HCT116 (cell line): ENCODE results near the gene REPS1. TPM values are rescaled to one million over a fixed set of nuclear protein-coding genes. Genes with fewer than 3 reads are reported as not detected.

Experiments used
- ATAC-seq: fragments of 200-7000 bp; cut with Tn5 transposase; 2 replicates; pipeline ENCODE4 v1.9.1; 2020; ENCODE audit warnings: mild to moderate bottlenecking, moderate library complexity
- BruUV-seq: library from RNA; stranded (reverse); fragments of 400-500 nt; replicated peaks from 2 replicates; lab custom pipeline; 2021; lab: Mats Ljungman, UMichigan
- CTCF ChIA-PET: fragments of 300-600 bp; sonication (Branson Sonifier 250); formaldehyde crosslinking; loops from one replicate; lab custom pipeline; 2021; ENCODE audit warnings: antibody characterized with exemption; lab: Charles Lee
- POLR2A ChIA-PET: fragments of 300-600, 350-600 bp; sonication (Branson Sonifier 250); formaldehyde crosslinking; loops from one replicate; lab custom pipeline; 2021; ENCODE audit warnings: antibody characterized with exemption; lab: Charles Lee
- RAD21 ChIA-PET, 2 experiments: fragments of 300-600 bp; sonication (Branson Sonifier 250); formaldehyde crosslinking; loops; one replicate each; lab custom pipeline; 2023; ENCODE audit warnings: low total read pairs in 2 of 2; ENCODE audit not compliant: uncharacterized antibody in 2 of 2, unreplicated experiment in 2 of 2, low non-redundant PET in 1 of 2; lab: Charles Lee
- DNase-seq: peaks from one replicate; pipeline ENCODE4 v3.0.0-alpha.2; 2010; ENCODE audit warnings: low read depth, low spot score
- H2AFZ ChIP-seq: fragments of 200-600 bp; shearing (Covaris generic), sonication (generic); 2 replicates; pipeline ENCODE4 v1.6.1; 2017; ENCODE audit warnings: low read depth, mixed run types, mixed read lengths, antibody characterized with exemption, low read length; ENCODE audit not compliant: poor library complexity, severe bottlenecking
- H3K27ac ChIP-seq: 2 replicates; pipeline ENCODE4 v1.5.1; 2012; ENCODE audit warnings: low read depth, low read length
- H3K27me3 ChIP-seq: fragments of 200-600 bp; sonication (generic); 2 replicates; pipeline ENCODE4 v1.6.1; 2016; ENCODE audit warnings: mixed run types, low read length, mixed read lengths; ENCODE audit not compliant: insufficient read depth
- H3K36me3 ChIP-seq, 2 experiments: fragments of 200-500 bp in 1 of 2; fragments of 200-600 bp in 1 of 2; sonication (Bioruptor generic) in 1 of 2; sonication (generic) in 1 of 2; 2 replicates each; pipeline versions ENCODE4 v1.5.1 to v1.6.1; 2014 to 2016; ENCODE audit warnings: low read length in 2 of 2, inconsistent platforms in 1 of 2, mixed read lengths in 1 of 2, mixed run types in 1 of 2; ENCODE audit not compliant: insufficient read depth in 2 of 2, control insufficient read depth in 1 of 2
- H3K4me1 ChIP-seq, 2 experiments: fragments of 200-600 bp in 1 of 2; sonication (generic) in 1 of 2; 2 replicates each; pipeline versions ENCODE4 v1.5.1 to v1.6.1; 2012 to 2017; ENCODE audit warnings: low read length in 2 of 2, inconsistent platforms in 1 of 2, mild to moderate bottlenecking in 1 of 2, mixed read lengths in 1 of 2, mixed run types in 1 of 2, moderate library complexity in 1 of 2; ENCODE audit not compliant: insufficient read depth in 2 of 2, control insufficient read depth in 1 of 2
- H3K4me2 ChIP-seq: fragments of 200-600 bp; sonication (generic); 2 replicates; pipeline ENCODE4 v1.6.1; 2017; ENCODE audit warnings: mixed run types, low read length, mixed read lengths
- H3K4me3 ChIP-seq, 2 experiments: fragments of 200-600 bp in 1 of 2; sonication (generic) in 1 of 2; replicated peaks in 1 of 2; 2 replicates each; pipeline ENCODE4 v1.5.1; 2011 to 2016; ENCODE audit warnings: low read length in 2 of 2, control low read depth in 1 of 2, low read depth in 1 of 2, mild to moderate bottlenecking in 1 of 2, mixed read lengths in 1 of 2, mixed run types in 1 of 2
- H3K79me2 ChIP-seq: fragments of 200-600 bp; sonication (generic); 2 replicates; pipeline ENCODE4 v1.6.1; 2017; ENCODE audit warnings: mild to moderate bottlenecking, mixed run types, low read length, moderate library complexity, mixed read lengths; ENCODE audit not compliant: insufficient read depth
- H3K9ac ChIP-seq: fragments of 200-600 bp; sonication (generic); 2 replicates; pipeline ENCODE4 v1.6.1; 2016; ENCODE audit warnings: low read length, mixed read lengths
- H3K9me2 ChIP-seq: fragments of 200-600 bp; sonication (generic), shearing (Covaris generic); 2 replicates; pipeline ENCODE4 v1.6.1; 2017; ENCODE audit warnings: mixed run types, mild to moderate bottlenecking, moderate library complexity; ENCODE audit not compliant: insufficient read depth
- H3K9me3 ChIP-seq, 2 experiments: fragments of 200-500 bp in 1 of 2; fragments of 200-600 bp in 1 of 2; sonication (Bioruptor generic) in 1 of 2; sonication (generic) in 1 of 2; 2 replicates each; pipeline ENCODE4 v1.6.1; 2014 to 2017; ENCODE audit warnings: low read length in 2 of 2, mixed read lengths in 2 of 2, inconsistent platforms in 1 of 2, low read depth in 1 of 2, mild to moderate bottlenecking in 1 of 2, mixed run types in 1 of 2, moderate library complexity in 1 of 2; ENCODE audit not compliant: control insufficient read depth in 1 of 2, insufficient read depth in 1 of 2
- H4K20me1 ChIP-seq: fragments of 200-600 bp; sonication (generic), shearing (Covaris generic); 2 replicates; pipeline ENCODE4 v1.6.1; 2017; ENCODE audit warnings: mixed run types, mild to moderate bottlenecking, moderate library complexity; ENCODE audit not compliant: insufficient read depth
- ATF3 ChIP-seq: IDR thresholded peaks from 2 replicates; pipeline ENCODE4 v1.6.1; 2012
- CBX3 ChIP-seq: IDR thresholded peaks from 2 replicates; pipeline ENCODE4 v1.6.1; 2012; ENCODE audit warnings: low read depth
- CEBPB ChIP-seq: IDR thresholded peaks from 2 replicates; pipeline ENCODE4 v1.6.1; 2012; ENCODE audit warnings: low read depth
- CTCF ChIP-seq, 3 experiments: fragments of 200-600 bp in 1 of 3; sonication (generic) in 1 of 3; IDR thresholded peaks in 2 of 3; conservative IDR thresholded peaks in 1 of 3; 2 replicates each; pipeline ENCODE4 v1.5.1; 2012 to 2017; ENCODE audit warnings: low read depth in 2 of 3, low read length in 2 of 3, antibody characterized with exemption in 1 of 3, borderline replicate concordance in 1 of 3, control low read depth in 1 of 3, mild to moderate bottlenecking in 1 of 3, mixed read lengths in 1 of 3, mixed run types in 1 of 3, moderate library complexity in 1 of 3; ENCODE audit not compliant: insufficient read depth in 1 of 3
- EGR1 ChIP-seq: IDR thresholded peaks from 2 replicates; pipeline ENCODE4 v1.6.1; 2012; ENCODE audit warnings: low read depth
- ELF1 ChIP-seq: IDR thresholded peaks from 2 replicates; pipeline ENCODE4 v1.6.1; 2012; ENCODE audit warnings: low read depth, borderline replicate concordance
- EZH2 ChIP-seq: fragments of 200-600 bp; sonication (generic); IDR thresholded peaks from 2 replicates; pipeline ENCODE4 v1.6.1; 2017; ENCODE audit warnings: antibody characterized with exemption, mixed run types
- EZH2phosphoT487 ChIP-seq: fragments of 200-600 bp; IDR thresholded peaks from 2 replicates; pipeline ENCODE4 v1.6.1; 2018; ENCODE audit warnings: antibody characterized with exemption, borderline replicate concordance
- MAX ChIP-seq: IDR thresholded peaks from 2 replicates; pipeline ENCODE4 v1.6.1; 2012
- POLR2A ChIP-seq: IDR thresholded peaks from 2 replicates; pipeline ENCODE4 v1.7.0; 2011; ENCODE audit warnings: borderline replicate concordance; ENCODE audit not compliant: insufficient read depth, insufficient read length; ENCODE audit errors: extremely low read depth
- SIN3A ChIP-seq: IDR thresholded peaks from 2 replicates; pipeline ENCODE4 v1.6.1; 2012; ENCODE audit warnings: low read depth
- SP1 ChIP-seq: IDR thresholded peaks from 2 replicates; pipeline ENCODE4 v1.6.1; 2012; ENCODE audit warnings: low read depth
- SRF ChIP-seq: IDR thresholded peaks from 2 replicates; pipeline ENCODE4 v1.6.1; 2012; ENCODE audit warnings: low read depth
- TCF7L2 ChIP-seq: IDR thresholded peaks from 2 replicates; pipeline ENCODE4 v1.7.0; 2011; ENCODE audit warnings: borderline replicate concordance, inconsistent platforms; ENCODE audit not compliant: insufficient read depth, insufficient read length; ENCODE audit errors: extremely low read depth
- YY1 ChIP-seq: IDR thresholded peaks from 2 replicates; pipeline ENCODE4 v1.6.1; 2011; ENCODE audit warnings: low read length, low read depth, moderate library complexity, mild to moderate bottlenecking; ENCODE audit not compliant: insufficient replicate concordance; ENCODE audit errors: extremely low read depth
- ZFX ChIP-seq: fragments of 450-650 bp; IDR thresholded peaks from 2 replicates; pipeline ENCODE4 v1.6.1; 2017
- intact Hi-C: fragments of 100-400 bp; cut with micrococcal nuclease; formaldehyde crosslinking; loops from 2 replicates; pipeline ENCODE4 v1.10.0; 2022
- total RNA-seq: library from RNA; stranded (reverse); gene quantifications from one replicate; pipeline ENCODE4 v1.2.1, GENCODE V29; 2021; ENCODE audit not compliant: unreplicated experiment

Gene REPS1
- total RNA-seq, 1 experiment from 2014 or later, result 52.7 TPM

- TF ChIP-seq SRF (no peak), EZH2 (no peak), ELF1 (peak; percentile 57), MAX (peak; percentile 76), SIN3A (peak; percentile 39; the same call in 1 of the 2 replicates), CEBPB (no peak), POLR2A (peak; percentile 29), CBX3 (peak; percentile 52; the same call in 1 of the 2 replicates)
These were observed at the start of gene REPS1 (continued) for GRCh38 chr6:138987643-138988468.

GRCh38 chr6:139037490-139037889 lies 49.4 kb upstream of the REPS1 start:
- intact Hi-C loops, result no loop called here
- Histone ChIP-seq H2AFZ (no peak overlapping the region), H3K4me3 (no peak overlapping the region), H3K9me3 (no peaks in the 10 kb centered on the region), H3K79me2 (no peaks in the 10 kb centered on the region), H3K36me3 (peaks cover 0 to 7% of the 10 kb centered on the region in 2 experiments; a peak in 1 of 4 replicates), H4K20me1 (no peaks in the 10 kb centered on the region), H3K27ac (no peak overlapping the region), H3K9ac (no peak overlapping the region), H3K4me2 (no peak overlapping the region), H3K27me3 (no peaks in the 10 kb centered on the region), H3K9me2 (no peaks in the 10 kb centered on the region), H3K4me1 (peaks cover 0 to 3% of the 10 kb centered on the region in 2 experiments; a peak in 1 of 4 replicates)
- CTCF ChIA-PET, result no interaction called here
- no peak for ATAC-seq
- POLR2A ChIA-PET, result no interaction called here
- TF ChIP-seq TCF7L2, result no peak
- no peak for TF ChIP-seq YY1
- no peak for TF ChIP-seq CTCF (IDR thresholded peaks at IDR 0.05 in 2 of 3, conservative IDR thresholded peaks at IDR 0.05 in 1 of 3; ENCODE audit: borderline replicate concordance in 1 of 3, insufficient read depth in 1 of 3, low read depth in 2 of 3, low read length in 2 of 3)
- no peak for TF ChIP-seq EGR1
- no peak for TF ChIP-seq SIN3A
- TF ChIP-seq EZH2phosphoT487, result no peak
- TF ChIP-seq ATF3, result no peak
- TF ChIP-seq ZFX, result no peak
- TF ChIP-seq SP1, result no peak
- no TSS peak for BruUV-seq
- DNase-seq, result no peak
- RAD21 ChIA-PET, result no interaction called here
